Esophagus muscularis mucosa (tissue), 3 donors: Measurements from ENCODE around the gene KDM1A.

Experiments used
- CTCF ChIP-seq, 3 experiments: fragments of 200-600 bp in 2 of 3; fragments of 450-650 bp in 1 of 3; sonication (generic) in 2 of 3; IDR thresholded peaks; one replicate each; pipeline ENCODE4 v1.5.1; 2017 to 2019; ENCODE audit warnings: antibody characterized with exemption in 3 of 3, mild to moderate bottlenecking in 2 of 3, moderate library complexity in 1 of 3
- POLR2A ChIP-seq: fragments of 450-650 bp; IDR thresholded peaks from one replicate; pipeline ENCODE4 v1.6.1; 2017; ENCODE audit warnings: antibody characterized with exemption, moderate library complexity, mild to moderate bottlenecking, low read depth

- TF ChIP-seq POLR2A = no peak
- TF ChIP-seq CTCF (IDR thresholded peaks at IDR 0.05) = peak in 1 of 3 experiments; percentile 25
Measured at GRCh38 chr1:23081376-23081775, 62.1 kb downstream of the KDM1A start.
